Left lung (tissue), 10 donors: ENCODE data around the gene SPRR2G. TPM values are rescaled to one million over a fixed set of nuclear protein-coding genes. Genes with fewer than 3 reads are reported as not detected.
"Not testable (repeated sequence)": the region's sequence is repeated elsewhere in the genome, so short reads cannot be mapped to it uniquely, and the experiment has no call there.

Experiments used
- ATAC-seq: fragments of 200-7000 bp; cut with Tn5 transposase; one replicate; pipeline ENCODE4 v1.9.1; 2020; ENCODE audit warnings: moderate library complexity
- DNase-seq, 4 donors: peaks; one replicate each; pipeline ENCODE4 v3.0.0-alpha.2; 2013 to 2020
- H3K27ac ChIP-seq, 2 donors: fragments of 200-600 bp; sonication (generic) in 1 of 2; one replicate each; pipeline versions ENCODE4 v1.5.0 to v1.8.0; 2020 to 2021
- H3K27me3 ChIP-seq, 2 donors: fragments of 200-600 bp; sonication (generic) in 1 of 2; one replicate each; pipeline versions ENCODE4 v1.5.0 to v1.8.0; 2020 to 2021
- H3K36me3 ChIP-seq, 2 donors: fragments of 200-600 bp; sonication (generic) in 1 of 2; one replicate each; pipeline versions ENCODE4 v1.5.0 to v1.8.0; 2020 to 2021
- H3K4me1 ChIP-seq, 2 donors: fragments of 200-600 bp; one replicate each; pipeline ENCODE4 v1.8.0; 2021
- H3K4me3 ChIP-seq, 2 donors: fragments of 200-600 bp; sonication (generic) in 1 of 2; one replicate each; pipeline versions ENCODE4 v1.5.0 to v1.8.0; 2020 to 2021; ENCODE audit warnings: mild to moderate bottlenecking in 1 of 2
- H3K9me3 ChIP-seq, 2 donors: fragments of 200-600 bp; sonication (generic) in 1 of 2; one replicate each; pipeline versions ENCODE4 v1.5.0 to v1.8.0; 2020 to 2021
- intact Hi-C, 2 donors: fragments of 100-400 bp; cut with DNase I; formaldehyde crosslinking; loops; one replicate each; pipeline versions ENCODE4 v1.11.2 to v1.14.2; 2022
- polyA plus RNA-seq, 6 donors: library from polyadenylated mRNA; unstranded; fragments of 120-200 nt; gene quantifications; one replicate each; pipeline ENCODE4 v1.2.1, GENCODE V29; 2013; ENCODE audit not compliant: insufficient read length in 6 of 6
- total RNA-seq, 2 donors: library from RNA; stranded (reverse); fragmentation: NEBNext Ultra II Directional; extraction: Animal tissue kit (Norgen Biotek cat#: 25700); gene quantifications; one replicate each; pipeline ENCODE4 v1.2.1, GENCODE V29; 2021
- TF ChIP-seq, protein P1 (sequence below), 2 donors: fragments of 200-600 bp; sonication (generic) in 1 of 2; IDR thresholded peaks; one replicate each; pipeline versions ENCODE4 v1.5.0 to v1.8.0; 2021; ENCODE audit warnings: antibody characterized with exemption in 2 of 2
- donor health status: DM: no; HTN: yes; CAD: no.
- donor health status: DM: no; HTN: no; CAD: no.

SPRR2G gene
- total and polyA plus RNA-seq, 8 donors: not detected

DNA sequence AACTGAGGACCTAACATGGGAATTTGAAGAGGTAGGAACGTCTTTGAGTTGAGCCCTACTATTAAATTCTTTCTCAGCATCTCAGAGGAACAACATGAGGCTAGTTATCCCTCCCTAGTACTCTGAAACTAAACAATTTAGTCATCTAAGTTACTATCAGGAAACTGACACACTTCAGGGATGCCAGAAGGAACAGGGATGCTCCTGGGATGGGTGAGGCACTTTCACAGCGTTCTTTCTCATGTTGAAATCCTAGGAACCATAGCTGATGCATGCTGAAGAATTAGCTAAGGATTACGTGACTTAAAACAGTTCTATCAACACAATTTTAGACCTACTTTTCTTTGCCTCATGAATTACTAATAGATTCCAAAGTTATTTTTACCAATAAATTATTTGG is 1.8 kb upstream of the SPRR2G start:
- DNase-seq (no peak), ATAC-seq (no peak)
- Histone ChIP-seq H3K27ac (no peak overlapping the region), H3K4me1 (no peaks in the 10 kb centered on the region), H3K4me3 (no peak overlapping the region), H3K36me3 (no peaks in the 10 kb centered on the region), H3K27me3 (no peaks in the 10 kb centered on the region), H3K9me3 (no peaks in the 10 kb centered on the region)
- TF ChIP-seq, protein P1, sequence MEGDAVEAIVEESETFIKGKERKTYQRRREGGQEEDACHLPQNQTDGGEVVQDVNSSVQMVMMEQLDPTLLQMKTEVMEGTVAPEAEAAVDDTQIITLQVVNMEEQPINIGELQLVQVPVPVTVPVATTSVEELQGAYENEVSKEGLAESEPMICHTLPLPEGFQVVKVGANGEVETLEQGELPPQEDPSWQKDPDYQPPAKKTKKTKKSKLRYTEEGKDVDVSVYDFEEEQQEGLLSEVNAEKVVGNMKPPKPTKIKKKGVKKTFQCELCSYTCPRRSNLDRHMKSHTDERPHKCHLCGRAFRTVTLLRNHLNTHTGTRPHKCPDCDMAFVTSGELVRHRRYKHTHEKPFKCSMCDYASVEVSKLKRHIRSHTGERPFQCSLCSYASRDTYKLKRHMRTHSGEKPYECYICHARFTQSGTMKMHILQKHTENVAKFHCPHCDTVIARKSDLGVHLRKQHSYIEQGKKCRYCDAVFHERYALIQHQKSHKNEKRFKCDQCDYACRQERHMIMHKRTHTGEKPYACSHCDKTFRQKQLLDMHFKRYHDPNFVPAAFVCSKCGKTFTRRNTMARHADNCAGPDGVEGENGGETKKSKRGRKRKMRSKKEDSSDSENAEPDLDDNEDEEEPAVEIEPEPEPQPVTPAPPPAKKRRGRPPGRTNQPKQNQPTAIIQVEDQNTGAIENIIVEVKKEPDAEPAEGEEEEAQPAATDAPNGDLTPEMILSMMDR (IDR thresholded peaks at IDR 0.05): no peak
- intact Hi-C loops: no loop called here

DNA sequence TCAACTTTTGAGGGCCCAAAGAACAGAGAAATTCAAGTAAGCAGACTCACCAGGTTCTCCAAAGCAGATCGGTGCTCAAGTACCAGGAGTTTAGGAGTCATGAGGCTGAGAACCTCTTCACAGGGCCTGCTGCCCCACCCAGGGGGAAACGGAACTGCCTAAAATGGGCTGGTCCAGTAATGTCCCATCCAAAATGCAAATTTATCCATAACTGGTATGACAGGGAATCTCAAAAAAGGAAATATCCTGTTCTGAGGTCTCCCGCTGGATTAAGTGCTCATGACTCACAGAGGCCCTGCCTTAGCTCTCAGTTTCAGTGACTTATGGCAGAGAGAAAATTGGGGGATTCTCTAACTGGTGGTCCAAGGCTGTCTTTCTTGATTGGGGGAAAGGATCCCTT is 9.3 kb downstream of the SPRR2G start:
- Histone ChIP-seq H3K9me3 (no peaks in the 10 kb centered on the region), H3K4me3 (no peak overlapping the region), H3K27me3 (no peaks in the 10 kb centered on the region), H3K27ac (no peak overlapping the region), H3K36me3 (no peaks in the 10 kb centered on the region), H3K4me1 (no peaks in the 10 kb centered on the region)
- ATAC-seq (no peak), DNase-seq (no peak)
- intact Hi-C loops: no loop called here
- TF ChIP-seq, protein P1 (IDR thresholded peaks at IDR 0.05): no peak

DNA sequence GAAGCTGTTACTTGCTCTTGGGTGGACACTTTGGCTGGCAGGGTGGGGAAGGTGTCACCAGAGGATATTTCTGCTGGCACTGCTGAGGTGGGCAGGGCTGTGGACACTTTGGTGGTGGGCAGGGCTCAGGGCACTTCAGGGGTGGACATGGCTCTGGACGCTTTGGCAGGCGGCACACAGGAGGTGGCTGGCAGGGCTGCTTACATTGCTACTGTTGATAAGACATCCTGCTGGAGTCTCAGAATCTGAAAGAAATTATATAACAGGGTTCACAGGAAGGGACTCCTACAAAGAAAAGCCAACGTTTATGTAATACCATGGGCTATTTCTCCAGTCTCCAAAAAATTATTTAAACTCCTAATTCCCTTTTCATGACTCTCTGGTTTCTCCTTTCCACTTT is 10.2 kb downstream of the SPRR2G start:
- no peak for DNase-seq
- TF ChIP-seq, protein P1 (IDR thresholded peaks at IDR 0.05): no peak
- Histone ChIP-seq H3K4me1 (no peaks in the 10 kb centered on the region), H3K9me3 (no peaks in the 10 kb centered on the region), H3K4me3 (no peak overlapping the region), H3K36me3 (no peaks in the 10 kb centered on the region), H3K27ac (no peak overlapping the region), H3K27me3 (no peaks in the 10 kb centered on the region)
- ATAC-seq: no peak
- intact Hi-C loops: no loop called here

DNA sequence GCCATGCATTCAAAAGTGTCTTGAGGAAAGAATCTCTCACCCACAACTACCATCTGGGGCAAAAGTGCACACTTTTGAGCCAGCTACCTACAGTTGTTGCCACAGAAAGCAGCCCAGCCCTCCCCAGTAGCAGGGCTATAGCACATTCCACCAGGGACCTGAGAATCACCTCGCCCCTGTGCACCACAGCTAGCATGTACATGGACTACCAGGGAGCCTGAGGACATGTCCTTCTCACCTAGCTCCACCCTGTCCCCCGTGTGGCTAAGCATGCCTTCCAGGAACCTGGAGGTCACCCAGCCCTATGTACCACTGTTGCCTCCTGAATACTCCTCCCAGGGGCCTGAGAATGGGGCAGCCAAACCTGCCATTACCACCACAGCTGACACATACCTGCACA is 16.9 kb downstream of the SPRR2G start:
- H3K27me3 ChIP-seq: no peaks in the 10 kb centered on the region
- ATAC-seq (no peak), DNase-seq (peak in 1 of 4 donors; percentile 24)
- intact Hi-C loops: no loop called here
- H3K36me3 ChIP-seq: no peaks in the 10 kb centered on the region
- no peak overlapping the region for H3K4me3 ChIP-seq
- no peaks in the 10 kb centered on the region for H3K9me3 ChIP-seq
- no peak overlapping the region for H3K27ac ChIP-seq
- no peaks in the 10 kb centered on the region for H3K4me1 ChIP-seq
- TF ChIP-seq, protein P1 (IDR thresholded peaks at IDR 0.05): no peak

DNA sequence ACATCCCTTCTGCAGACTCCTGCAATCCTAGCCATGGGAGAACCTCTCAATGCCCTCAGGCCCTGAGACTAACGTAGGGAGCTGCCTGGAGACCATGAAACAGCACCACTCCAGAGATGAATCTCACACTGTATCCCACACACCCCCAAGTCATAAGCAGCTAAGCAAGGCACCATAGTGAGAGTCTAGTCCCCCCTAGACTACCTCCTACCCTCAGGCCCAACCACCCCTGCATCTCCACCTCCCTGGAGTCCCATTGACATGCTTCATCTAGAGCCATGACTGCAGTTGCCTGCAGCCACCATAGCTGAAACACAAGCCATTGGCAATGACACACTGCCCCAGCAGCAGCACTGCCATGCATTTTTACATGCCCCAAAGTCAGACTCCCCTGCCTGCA is 17.4 kb downstream of the SPRR2G start:
- DNase-seq (no peak), ATAC-seq (no peak)
- no peaks in the 10 kb centered on the region for H3K4me1 ChIP-seq

DNA sequence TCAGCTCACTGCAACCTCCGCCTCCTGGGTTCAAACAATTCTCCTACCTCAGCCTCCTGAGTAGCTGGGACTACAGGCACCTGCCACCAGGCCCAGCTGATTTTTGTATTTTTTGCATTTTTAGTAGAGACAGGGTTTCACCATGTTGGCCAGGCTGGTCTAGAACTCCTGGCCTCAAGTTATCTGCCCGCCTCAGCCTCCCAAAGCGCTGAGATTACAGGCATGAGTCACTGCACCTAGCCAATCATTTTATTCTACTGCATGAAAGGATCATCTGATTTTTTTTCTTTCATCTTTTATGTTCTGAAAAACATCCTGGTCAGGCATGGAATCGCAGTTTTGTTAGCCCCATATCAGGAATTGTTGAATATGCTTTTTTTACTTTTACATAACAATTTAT is 22.0 kb downstream of the SPRR2G start:
- DNase-seq, H3K4me1 ChIP-seq, intact Hi-C loops: not testable (repeated sequence)

More for the DNA sequence above, 17.4 kb downstream of the SPRR2G start:
- TF ChIP-seq, protein P1 (IDR thresholded peaks at IDR 0.05): no peak
- Histone ChIP-seq H3K9me3 (no peaks in the 10 kb centered on the region), H3K27ac (no peak overlapping the region), H3K36me3 (no peaks in the 10 kb centered on the region), H3K4me3 (no peak overlapping the region), H3K27me3 (no peaks in the 10 kb centered on the region)
- intact Hi-C loops: no loop called here

More for the DNA sequence above, 22.0 kb downstream of the SPRR2G start:
- H3K4me3 ChIP-seq, H3K27ac ChIP-seq, H3K36me3 ChIP-seq, H3K27me3 ChIP-seq, ATAC-seq, H3K9me3 ChIP-seq: not testable (repeated sequence)
